ENCODE data around the gene ZFY.

ZFY gene

GRCh38 chrY:3025357-3025756, 90.2 kb downstream of the ZFY start:
- TF ChIP-seq EZH2phosphoT487 (conservative IDR thresholded peaks at IDR 0.05; ENCODE audit: low read length) = no peak
- TF ChIP-seq, protein P1, sequence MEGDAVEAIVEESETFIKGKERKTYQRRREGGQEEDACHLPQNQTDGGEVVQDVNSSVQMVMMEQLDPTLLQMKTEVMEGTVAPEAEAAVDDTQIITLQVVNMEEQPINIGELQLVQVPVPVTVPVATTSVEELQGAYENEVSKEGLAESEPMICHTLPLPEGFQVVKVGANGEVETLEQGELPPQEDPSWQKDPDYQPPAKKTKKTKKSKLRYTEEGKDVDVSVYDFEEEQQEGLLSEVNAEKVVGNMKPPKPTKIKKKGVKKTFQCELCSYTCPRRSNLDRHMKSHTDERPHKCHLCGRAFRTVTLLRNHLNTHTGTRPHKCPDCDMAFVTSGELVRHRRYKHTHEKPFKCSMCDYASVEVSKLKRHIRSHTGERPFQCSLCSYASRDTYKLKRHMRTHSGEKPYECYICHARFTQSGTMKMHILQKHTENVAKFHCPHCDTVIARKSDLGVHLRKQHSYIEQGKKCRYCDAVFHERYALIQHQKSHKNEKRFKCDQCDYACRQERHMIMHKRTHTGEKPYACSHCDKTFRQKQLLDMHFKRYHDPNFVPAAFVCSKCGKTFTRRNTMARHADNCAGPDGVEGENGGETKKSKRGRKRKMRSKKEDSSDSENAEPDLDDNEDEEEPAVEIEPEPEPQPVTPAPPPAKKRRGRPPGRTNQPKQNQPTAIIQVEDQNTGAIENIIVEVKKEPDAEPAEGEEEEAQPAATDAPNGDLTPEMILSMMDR (IDR thresholded peaks at IDR 0.05; ENCODE audit: insufficient read depth, low read length, poor library complexity, severe bottlenecking) = no peak
- no peaks in the 10 kb centered on the region for H3K9me2 ChIP-seq (replicated peaks; ENCODE audit: insufficient read depth, low read length)
- H3K9me3 ChIP-seq (ENCODE audit: insufficient read depth, low read length) = no peaks in the 10 kb centered on the region

More at GRCh38 chrY:3025357-3025756, 90.2 kb downstream of the ZFY start:
- no peaks in the 10 kb centered on the region for H3K27me3 ChIP-seq (ENCODE audit: low read length)
- no peak overlapping the region for H3K27ac ChIP-seq (ENCODE audit: low read depth, low read length)
- no peaks in the 10 kb centered on the region for H3F3A ChIP-seq (ENCODE audit: insufficient read depth)
- H4K20me1 ChIP-seq (ENCODE audit: low read depth, low read length) = no peaks in the 10 kb centered on the region
- no peak overlapping the region for H3K9ac ChIP-seq (ENCODE audit: low read length)
- H3K4me3 ChIP-seq (ENCODE audit: insufficient read depth, low read length, poor library complexity, severe bottlenecking) = no peak overlapping the region
- no peaks in the 10 kb centered on the region for H3K79me2 ChIP-seq (ENCODE audit: insufficient read depth, low read length)
- no peaks in the 10 kb centered on the region for H3K36me3 ChIP-seq (ENCODE audit: low read length)
- H2AFZ ChIP-seq (ENCODE audit: low read depth, low read length, severe bottlenecking) = no peak overlapping the region
- no peak overlapping the region for H3K4me2 ChIP-seq (ENCODE audit: low read depth, low read length, poor library complexity, severe bottlenecking)
